H9 (cell line): ENCODE data around the gene ZNF423. TPM values are rescaled to one million over a fixed set of nuclear protein-coding genes. Genes with fewer than 3 reads are reported as not detected.

Experiments
- DNase-seq: peaks from one replicate; pipeline ENCODE4 v3.0.0-alpha.2; 2017
- H2AFZ ChIP-seq: one replicate; pipeline ENCODE4 v1.6.1; 2013; ENCODE audit warnings: mild to moderate bottlenecking, low read length, control low read depth, moderate library complexity
- H2AK5ac ChIP-seq: 2 replicates; pipeline ENCODE4 v1.6.1; 2013; ENCODE audit warnings: low read length, control low read depth, mixed read lengths; ENCODE audit not compliant: insufficient read length
- H2BK120ac ChIP-seq: one replicate; pipeline ENCODE4 v1.6.1; 2013; ENCODE audit warnings: low read depth, mild to moderate bottlenecking, low read length, control low read depth, inconsistent platforms; ENCODE audit not compliant: poor library complexity, severe bottlenecking
- H2BK12ac ChIP-seq: 2 replicates; pipeline ENCODE4 v1.6.1; 2013; ENCODE audit warnings: low read length, control low read depth, mixed read lengths, low read depth; ENCODE audit not compliant: insufficient read length
- H2BK15ac ChIP-seq: 2 replicates; pipeline ENCODE4 v1.6.1; 2013; ENCODE audit warnings: low read depth, low read length, control low read depth
- H2BK20ac ChIP-seq: one replicate; pipeline ENCODE4 v1.6.1; 2013; ENCODE audit warnings: low read depth, mild to moderate bottlenecking, low read length, control low read depth, inconsistent platforms; ENCODE audit not compliant: poor library complexity, severe bottlenecking
- H2BK5ac ChIP-seq: 2 replicates; pipeline ENCODE4 v1.6.1; 2013; ENCODE audit warnings: low read length, control low read depth, mixed read lengths; ENCODE audit not compliant: insufficient read length
- H3K14ac ChIP-seq: 2 replicates; pipeline ENCODE4 v1.6.1; 2013; ENCODE audit warnings: low read length, control low read depth; ENCODE audit not compliant: insufficient read depth
- H3K18ac ChIP-seq: 2 replicates; pipeline ENCODE4 v1.6.1; 2013; ENCODE audit warnings: low read depth, mild to moderate bottlenecking, mixed read lengths, low read length, control low read depth; ENCODE audit not compliant: insufficient read length
- H3K23ac ChIP-seq: 2 replicates; pipeline ENCODE4 v1.6.1; 2013; ENCODE audit warnings: low read length, control low read depth, mixed read lengths, low read depth; ENCODE audit not compliant: insufficient read length
- H3K23me2 ChIP-seq: 2 replicates; pipeline ENCODE4 v1.6.1; 2013; ENCODE audit warnings: low read depth, mild to moderate bottlenecking, mixed read lengths, low read length, control low read depth; ENCODE audit not compliant: insufficient read length, poor library complexity, severe bottlenecking
- H3K27ac ChIP-seq: 2 replicates; pipeline ENCODE4 v1.5.1; 2013; ENCODE audit warnings: low read length, control low read depth, mixed read lengths, low read depth; ENCODE audit not compliant: insufficient read length
- H3K27me3 ChIP-seq: 2 replicates; pipeline ENCODE4 v1.6.1; 2013; ENCODE audit warnings: low read length, control low read depth, inconsistent platforms; ENCODE audit not compliant: insufficient read depth
- H3K4ac ChIP-seq: 2 replicates; pipeline ENCODE4 v1.6.1; 2013; ENCODE audit warnings: low read depth, mild to moderate bottlenecking, control low read depth, inconsistent platforms, low read length, moderate library complexity
- H3K4me1 ChIP-seq: 2 replicates; pipeline ENCODE4 v1.6.1; 2013; ENCODE audit warnings: low read length, control low read depth, inconsistent platforms; ENCODE audit not compliant: insufficient read depth
- H3K4me2 ChIP-seq: 2 replicates; pipeline ENCODE4 v1.6.1; 2013; ENCODE audit warnings: low read length, control low read depth, mixed read lengths; ENCODE audit not compliant: insufficient read length, insufficient read depth
- H3K56ac ChIP-seq: 2 replicates; pipeline ENCODE4 v1.6.1; 2013; ENCODE audit warnings: low read depth, mild to moderate bottlenecking, mixed read lengths, low read length, control low read depth; ENCODE audit not compliant: insufficient read length
- H3K79me1 ChIP-seq: 2 replicates; pipeline ENCODE4 v1.6.1; 2013; ENCODE audit warnings: low read depth, mild to moderate bottlenecking, moderate library complexity, low read length, control low read depth, inconsistent platforms; ENCODE audit not compliant: insufficient read depth, poor library complexity, severe bottlenecking
- H3K79me2 ChIP-seq: 2 replicates; pipeline ENCODE4 v1.6.1; 2013; ENCODE audit warnings: low read length, control low read depth, inconsistent platforms; ENCODE audit not compliant: insufficient read depth
- H3K9ac ChIP-seq: 2 replicates; pipeline ENCODE4 v1.6.1; 2013; ENCODE audit warnings: low read length, control low read depth, mixed read lengths; ENCODE audit not compliant: insufficient read length; ENCODE audit errors: extremely low read depth
- H3K9me3 ChIP-seq: one replicate; pipeline ENCODE4 v1.6.1; 2013; ENCODE audit warnings: low read depth, low read length, inconsistent platforms; ENCODE audit not compliant: control insufficient read depth
- H3T11ph ChIP-seq: one replicate; pipeline ENCODE4 v1.6.1; 2013; ENCODE audit warnings: mild to moderate bottlenecking, low read length, control low read depth, inconsistent platforms
- H4K20me1 ChIP-seq: one replicate; pipeline ENCODE4 v1.6.1; 2013; ENCODE audit not compliant: control insufficient read depth, insufficient read length, insufficient read depth
- H4K5ac ChIP-seq: 2 replicates; pipeline ENCODE4 v1.6.1; 2013; ENCODE audit warnings: low read depth, mild to moderate bottlenecking, mixed read lengths, low read length, control low read depth; ENCODE audit not compliant: insufficient read length
- H4K8ac ChIP-seq: replicated peaks from 2 replicates; pipeline ENCODE4 v1.6.1; 2013; ENCODE audit warnings: low read length, control low read depth, mixed read lengths, low read depth; ENCODE audit not compliant: insufficient read length
- H4K91ac ChIP-seq: 2 replicates; pipeline ENCODE4 v1.6.1; 2013; ENCODE audit warnings: low read depth, mild to moderate bottlenecking, moderate library complexity, mixed read lengths, low read length, control low read depth; ENCODE audit not compliant: insufficient read length
- H3K27ac Mint-ChIP-seq, 3 experiments: 2 replicates in 2 of 3; 3 replicates in 1 of 3; pipeline ENCODE4 v1.8.0; 2020 to 2021; ENCODE audit warnings: mixed read lengths in 3 of 3, mild to moderate bottlenecking in 1 of 3, moderate library complexity in 1 of 3
- H3K27me3 Mint-ChIP-seq: 2 replicates; pipeline ENCODE4 v1.8.0; 2021; ENCODE audit warnings: low read depth, mild to moderate bottlenecking, moderate library complexity, mixed read lengths
- H3K36me3 Mint-ChIP-seq, 3 experiments: 2 replicates in 2 of 3; 3 replicates in 1 of 3; pipeline ENCODE4 v1.8.0; 2020 to 2021; ENCODE audit warnings: low read depth in 3 of 3, mixed read lengths in 3 of 3; ENCODE audit not compliant: insufficient read depth in 1 of 3
- H3K4me1 Mint-ChIP-seq, 2 experiments: 2 replicates each; pipeline ENCODE4 v1.8.0; 2020; ENCODE audit warnings: mixed read lengths in 2 of 2
- H3K4me3 Mint-ChIP-seq, 2 experiments: 2 replicates in 1 of 2; 3 replicates in 1 of 2; pipeline ENCODE4 v1.8.0; 2020 to 2021; ENCODE audit warnings: mild to moderate bottlenecking in 2 of 2, mixed read lengths in 2 of 2, moderate library complexity in 1 of 2
- H3K9me3 Mint-ChIP-seq, 2 experiments: 2 replicates in 1 of 2; 3 replicates in 1 of 2; pipeline ENCODE4 v1.8.0; 2020; ENCODE audit warnings: mild to moderate bottlenecking in 2 of 2, mixed read lengths in 2 of 2, moderate library complexity in 1 of 2
- WGBS: extraction: QIAGEN DNeasy Blood & Tissue Kit; methylation state at CpG from one replicate; pipeline ENCODE4 v1.1.7; 2013; ENCODE audit warnings: missing lambda C conversion rate, low lambda C conversion rate, mixed read lengths; ENCODE audit not compliant: insufficient read length; ENCODE audit errors: extremely low coverage; 5-methylcytosine and 5-hydroxymethylcytosine counted together
- total RNA-seq: library from RNA; stranded (reverse); gene quantifications from 2 replicates; pipeline ENCODE4 v1.2.1, GENCODE V29; 2021
- TF ChIP-seq, protein P1 (sequence below): fragments of 200-600 bp; sonication (generic); conservative IDR thresholded peaks from 3 replicates; pipeline ENCODE4 v1.8.0; 2021; ENCODE audit warnings: antibody characterized with exemption, mild to moderate bottlenecking

Gene ZNF423
- total RNA-seq, 1 experiment from 2014 or later, result 51.5 TPM

DNA sequence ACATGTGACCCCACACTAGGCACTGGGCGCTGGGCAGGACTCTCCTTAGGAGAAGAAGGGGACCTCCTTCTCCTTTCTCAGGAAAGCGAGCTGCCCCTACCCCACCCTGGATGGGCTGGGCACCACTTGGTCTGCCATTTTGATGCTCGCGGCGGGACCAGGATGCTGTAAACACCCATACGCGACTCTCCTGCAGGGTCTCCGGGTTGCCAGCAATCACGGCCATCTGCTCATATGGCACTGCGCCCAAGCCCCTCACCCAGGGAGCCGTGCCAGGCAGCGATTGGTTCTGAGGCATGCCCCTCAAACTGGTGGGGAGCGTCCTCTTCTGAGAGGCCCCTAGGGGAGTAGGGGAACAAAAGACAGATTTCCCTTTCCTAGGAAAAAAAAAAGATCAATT is 383.3 kb downstream of the ZNF423 start:
- no peak overlapping the region for H3K14ac ChIP-seq

More for the DNA sequence above, 383.3 kb downstream of the ZNF423 start:
- Histone ChIP-seq H3K23me2 (no peaks in the 10 kb centered on the region), H2BK20ac (no peak overlapping the region), H3K9me3 (no peaks in the 10 kb centered on the region), H3K9ac (no peak overlapping the region), H3K27me3 (no peaks in the 10 kb centered on the region), H3K79me2 (no peaks in the 10 kb centered on the region), H4K91ac (no peak overlapping the region), H3K4ac (no peak overlapping the region), H3K27ac (no peak overlapping the region), H2BK120ac (no peak overlapping the region), H2BK5ac (no peak overlapping the region), H3K23ac (no peak overlapping the region), H4K5ac (no peak overlapping the region), H2AK5ac (no peak overlapping the region), H4K8ac (no peak overlapping the region), H3K79me1 (no peaks in the 10 kb centered on the region), H2AFZ (no peak overlapping the region), H4K20me1 (no peaks in the 10 kb centered on the region), H3K56ac (no peak overlapping the region), H3K4me1 (no peaks in the 10 kb centered on the region), H3K4me2 (no peak overlapping the region), H3K18ac (no peak overlapping the region), H2BK12ac (no peak overlapping the region), H3T11ph (no peak overlapping the region), H2BK15ac (no peak overlapping the region)
- no CpG with 5 or more reads among the region's 13 CpGs for WGBS
- H3K36me3 Mint-ChIP-seq, result no peaks in the 10 kb centered on the region
- no peak overlapping the region for H3K27ac Mint-ChIP-seq
- no peaks in the 10 kb centered on the region for H3K9me3 Mint-ChIP-seq
- H3K4me3 Mint-ChIP-seq, result no peak overlapping the region
- peaks cover 2% of the 10 kb centered on the region; the same call in 1 of the 2 replicates for H3K27me3 Mint-ChIP-seq
- peaks cover 0 to 4% of the 10 kb centered on the region in 2 experiments; a peak in 2 of 4 replicates for H3K4me1 Mint-ChIP-seq
- peak; percentile 32 for DNase-seq
- TF ChIP-seq, protein P1, sequence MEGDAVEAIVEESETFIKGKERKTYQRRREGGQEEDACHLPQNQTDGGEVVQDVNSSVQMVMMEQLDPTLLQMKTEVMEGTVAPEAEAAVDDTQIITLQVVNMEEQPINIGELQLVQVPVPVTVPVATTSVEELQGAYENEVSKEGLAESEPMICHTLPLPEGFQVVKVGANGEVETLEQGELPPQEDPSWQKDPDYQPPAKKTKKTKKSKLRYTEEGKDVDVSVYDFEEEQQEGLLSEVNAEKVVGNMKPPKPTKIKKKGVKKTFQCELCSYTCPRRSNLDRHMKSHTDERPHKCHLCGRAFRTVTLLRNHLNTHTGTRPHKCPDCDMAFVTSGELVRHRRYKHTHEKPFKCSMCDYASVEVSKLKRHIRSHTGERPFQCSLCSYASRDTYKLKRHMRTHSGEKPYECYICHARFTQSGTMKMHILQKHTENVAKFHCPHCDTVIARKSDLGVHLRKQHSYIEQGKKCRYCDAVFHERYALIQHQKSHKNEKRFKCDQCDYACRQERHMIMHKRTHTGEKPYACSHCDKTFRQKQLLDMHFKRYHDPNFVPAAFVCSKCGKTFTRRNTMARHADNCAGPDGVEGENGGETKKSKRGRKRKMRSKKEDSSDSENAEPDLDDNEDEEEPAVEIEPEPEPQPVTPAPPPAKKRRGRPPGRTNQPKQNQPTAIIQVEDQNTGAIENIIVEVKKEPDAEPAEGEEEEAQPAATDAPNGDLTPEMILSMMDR, result no peak
